NCI-H1694 (cell line): ENCODE results near the gene NPFFR1.
"Not testable (repeated sequence)": the region's sequence is repeated elsewhere in the genome, so short reads cannot be mapped to it uniquely, and the experiment has no call there.

Experiments
- DNase-seq: peaks from one replicate; lab custom pipeline; 2025; lab: John Stamatoyannopoulos, UW

The NPFFR1 gene

GRCh38 chr10:70222811-70223447, 60.9 kb downstream of the NPFFR1 start:
- DNase-seq: not testable (repeated sequence)

GRCh38 chr10:70222340-70222794, 61.4 kb downstream of the NPFFR1 start:
- no peak for DNase-seq

- DNase-seq: no peak
These were observed 62.8 kb downstream of the NPFFR1 start for GRCh38 chr10:70221030-70221429.

- DNase-seq: no peak
These were observed 70.9 kb downstream of the NPFFR1 start for GRCh38 chr10:70212879-70213278.

- DNase-seq: no peak
These were observed 71.5 kb downstream of the NPFFR1 start for GRCh38 chr10:70212277-70212676.

GRCh38 chr10:70206762-70207161, 77.0 kb downstream of the NPFFR1 start:
- DNase-seq: no peak

GRCh38 chr10:70201105-70201504, 82.7 kb downstream of the NPFFR1 start:
- no peak for DNase-seq

- no peak for DNase-seq
These were observed 84.9 kb downstream of the NPFFR1 start for GRCh38 chr10:70198696-70199466.
